ENCODE data around the gene KDM6B.

Gene KDM6B

DNA sequence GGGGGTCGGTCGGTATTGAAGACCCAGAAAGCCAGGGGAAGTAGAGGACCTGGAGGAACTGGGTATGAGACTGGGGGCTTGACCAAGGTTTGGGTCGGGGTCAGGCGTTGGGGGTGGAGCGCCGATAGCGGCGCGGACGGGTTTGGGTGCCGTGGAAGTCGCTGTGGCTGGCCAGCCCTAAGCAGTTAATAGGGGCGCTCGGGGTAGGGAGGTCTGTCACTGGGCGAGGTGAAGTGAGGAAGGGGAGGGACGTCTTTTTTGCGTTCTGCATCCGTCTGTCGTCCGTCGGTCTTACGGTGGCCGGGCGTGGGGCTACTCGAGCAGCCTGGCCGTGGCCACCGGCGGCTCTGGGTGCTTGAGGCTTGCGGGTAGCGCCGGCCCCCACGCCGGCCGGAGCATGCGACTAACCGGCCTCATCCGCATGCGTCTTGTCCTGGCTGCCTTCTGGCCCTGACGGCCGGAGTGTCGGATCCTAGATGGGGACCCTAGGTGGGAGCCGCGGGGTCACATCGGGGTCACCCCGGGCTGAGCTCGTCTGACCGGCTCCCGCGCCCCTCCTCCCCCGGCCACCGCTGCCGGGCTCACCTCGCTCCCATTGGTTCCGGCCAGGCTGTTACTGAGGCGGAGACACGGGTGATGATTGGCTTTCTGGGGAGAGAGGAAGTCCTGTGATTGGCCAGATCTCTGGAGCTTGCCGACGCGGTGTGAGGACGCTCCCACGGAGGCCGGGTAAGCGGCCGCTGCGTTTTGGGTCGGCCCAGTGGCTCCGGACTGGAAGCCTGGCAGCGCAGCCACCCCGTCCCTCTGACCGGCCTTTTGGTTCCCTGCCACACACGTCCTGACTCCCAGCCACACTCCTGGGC lies 10.5 kb downstream of the KDM6B start (continued):
- TF ChIP-seq, protein P1, sequence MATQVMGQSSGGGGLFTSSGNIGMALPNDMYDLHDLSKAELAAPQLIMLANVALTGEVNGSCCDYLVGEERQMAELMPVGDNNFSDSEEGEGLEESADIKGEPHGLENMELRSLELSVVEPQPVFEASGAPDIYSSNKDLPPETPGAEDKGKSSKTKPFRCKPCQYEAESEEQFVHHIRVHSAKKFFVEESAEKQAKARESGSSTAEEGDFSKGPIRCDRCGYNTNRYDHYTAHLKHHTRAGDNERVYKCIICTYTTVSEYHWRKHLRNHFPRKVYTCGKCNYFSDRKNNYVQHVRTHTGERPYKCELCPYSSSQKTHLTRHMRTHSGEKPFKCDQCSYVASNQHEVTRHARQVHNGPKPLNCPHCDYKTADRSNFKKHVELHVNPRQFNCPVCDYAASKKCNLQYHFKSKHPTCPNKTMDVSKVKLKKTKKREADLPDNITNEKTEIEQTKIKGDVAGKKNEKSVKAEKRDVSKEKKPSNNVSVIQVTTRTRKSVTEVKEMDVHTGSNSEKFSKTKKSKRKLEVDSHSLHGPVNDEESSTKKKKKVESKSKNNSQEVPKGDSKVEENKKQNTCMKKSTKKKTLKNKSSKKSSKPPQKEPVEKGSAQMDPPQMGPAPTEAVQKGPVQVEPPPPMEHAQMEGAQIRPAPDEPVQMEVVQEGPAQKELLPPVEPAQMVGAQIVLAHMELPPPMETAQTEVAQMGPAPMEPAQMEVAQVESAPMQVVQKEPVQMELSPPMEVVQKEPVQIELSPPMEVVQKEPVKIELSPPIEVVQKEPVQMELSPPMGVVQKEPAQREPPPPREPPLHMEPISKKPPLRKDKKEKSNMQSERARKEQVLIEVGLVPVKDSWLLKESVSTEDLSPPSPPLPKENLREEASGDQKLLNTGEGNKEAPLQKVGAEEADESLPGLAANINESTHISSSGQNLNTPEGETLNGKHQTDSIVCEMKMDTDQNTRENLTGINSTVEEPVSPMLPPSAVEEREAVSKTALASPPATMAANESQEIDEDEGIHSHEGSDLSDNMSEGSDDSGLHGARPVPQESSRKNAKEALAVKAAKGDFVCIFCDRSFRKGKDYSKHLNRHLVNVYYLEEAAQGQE (tag by site-specific recombination; IDR thresholded peaks at IDR 0.05): peak; percentile 25; the same call in 1 of the 2 replicates
- TF ChIP-seq, protein P2, sequence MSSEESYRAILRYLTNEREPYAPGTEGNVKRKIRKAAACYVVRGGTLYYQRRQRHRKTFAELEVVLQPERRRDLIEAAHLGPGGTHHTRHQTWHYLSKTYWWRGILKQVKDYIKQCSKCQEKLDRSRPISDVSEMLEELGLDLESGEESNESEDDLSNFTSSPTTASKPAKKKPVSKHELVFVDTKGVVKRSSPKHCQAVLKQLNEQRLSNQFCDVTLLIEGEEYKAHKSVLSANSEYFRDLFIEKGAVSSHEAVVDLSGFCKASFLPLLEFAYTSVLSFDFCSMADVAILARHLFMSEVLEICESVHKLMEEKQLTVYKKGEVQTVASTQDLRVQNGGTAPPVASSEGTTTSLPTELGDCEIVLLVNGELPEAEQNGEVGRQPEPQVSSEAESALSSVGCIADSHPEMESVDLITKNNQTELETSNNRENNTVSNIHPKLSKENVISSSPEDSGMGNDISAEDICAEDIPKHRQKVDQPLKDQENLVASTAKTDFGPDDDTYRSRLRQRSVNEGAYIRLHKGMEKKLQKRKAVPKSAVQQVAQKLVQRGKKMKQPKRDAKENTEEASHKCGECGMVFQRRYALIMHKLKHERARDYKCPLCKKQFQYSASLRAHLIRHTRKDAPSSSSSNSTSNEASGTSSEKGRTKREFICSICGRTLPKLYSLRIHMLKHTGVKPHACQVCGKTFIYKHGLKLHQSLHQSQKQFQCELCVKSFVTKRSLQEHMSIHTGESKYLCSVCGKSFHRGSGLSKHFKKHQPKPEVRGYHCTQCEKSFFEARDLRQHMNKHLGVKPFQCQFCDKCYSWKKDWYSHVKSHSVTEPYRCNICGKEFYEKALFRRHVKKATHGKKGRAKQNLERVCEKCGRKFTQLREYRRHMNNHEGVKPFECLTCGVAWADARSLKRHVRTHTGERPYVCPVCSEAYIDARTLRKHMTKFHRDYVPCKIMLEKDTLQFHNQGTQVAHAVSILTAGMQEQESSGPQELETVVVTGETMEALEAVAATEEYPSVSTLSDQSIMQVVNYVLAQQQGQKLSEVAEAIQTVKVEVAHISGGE (tag by site-specific recombination; conservative IDR thresholded peaks at IDR 0.05; ENCODE audit: low read depth): peak; percentile 37; the same call in 1 of the 2 replicates
- 0 out of 2 replicates have a peak, but pooled peaks have one; percentile 27 for TF ChIP-seq ZFP37 (tag by site-specific recombination; IDR thresholded peaks at IDR 0.05)
- peak; percentile 43; the same call in 1 of the 2 replicates for TF ChIP-seq ZBTB8A (tag by site-specific recombination; IDR thresholded peaks at IDR 0.05)
- TF ChIP-seq ZIC2 (tag by site-specific recombination; IDR thresholded peaks at IDR 0.05): no peak
- TF ChIP-seq ZNF335 (tag by site-specific recombination; conservative IDR thresholded peaks at IDR 0.05): peak; percentile 71
- no peak for TF ChIP-seq TCF7L2 (IDR thresholded peaks at IDR 0.05; ENCODE audit: borderline replicate concordance, low read depth, low read length)
- TF ChIP-seq, protein P3, sequence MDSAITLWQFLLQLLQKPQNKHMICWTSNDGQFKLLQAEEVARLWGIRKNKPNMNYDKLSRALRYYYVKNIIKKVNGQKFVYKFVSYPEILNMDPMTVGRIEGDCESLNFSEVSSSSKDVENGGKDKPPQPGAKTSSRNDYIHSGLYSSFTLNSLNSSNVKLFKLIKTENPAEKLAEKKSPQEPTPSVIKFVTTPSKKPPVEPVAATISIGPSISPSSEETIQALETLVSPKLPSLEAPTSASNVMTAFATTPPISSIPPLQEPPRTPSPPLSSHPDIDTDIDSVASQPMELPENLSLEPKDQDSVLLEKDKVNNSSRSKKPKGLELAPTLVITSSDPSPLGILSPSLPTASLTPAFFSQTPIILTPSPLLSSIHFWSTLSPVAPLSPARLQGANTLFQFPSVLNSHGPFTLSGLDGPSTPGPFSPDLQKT (IDR thresholded peaks at IDR 0.05; ENCODE audit: borderline replicate concordance, low read depth, low read length): no peak
- peak; percentile 98 for TF ChIP-seq BCL11A (tag by site-specific recombination; IDR thresholded peaks at IDR 0.05; ENCODE audit: low read depth)
- TF ChIP-seq ZNF341 (tag by site-specific recombination; IDR thresholded peaks at IDR 0.05; ENCODE audit: low read depth): peak; percentile 84
- peak; percentile 55; the same call in 1 of the 2 replicates for TF ChIP-seq GLIS1 (tag by site-specific recombination; IDR thresholded peaks at IDR 0.05)
- 0 out of 2 replicates have a peak, but pooled peaks have one; percentile 70 for TF ChIP-seq ZNF785 (tag by site-specific recombination; IDR thresholded peaks at IDR 0.05)
- no peak for TF ChIP-seq ZNF660 (tag by site-specific recombination; IDR thresholded peaks at IDR 0.05)
- TF ChIP-seq ZNF266 (tag by site-specific recombination; IDR thresholded peaks at IDR 0.05; ENCODE audit: low read depth): 0 out of 2 replicates have a peak, but pooled peaks have one; percentile 14
- TF ChIP-seq ZBTB7A (tag by site-specific recombination; IDR thresholded peaks at IDR 0.05; ENCODE audit: low read depth): peak; percentile 89
- TF ChIP-seq ZNF202 (tag by site-specific recombination; IDR thresholded peaks at IDR 0.05; ENCODE audit: borderline replicate concordance): no peak
